Caco-2 (cell line): ENCODE data around the gene RASIP1. TPM values are rescaled to one million over a fixed set of nuclear protein-coding genes. Genes with fewer than 3 reads are reported as not detected.
"Not testable (repeated sequence)": the region's sequence is repeated elsewhere in the genome, so short reads cannot be mapped to it uniquely, and the experiment has no call there.

Source experiments
- BruUV-seq: library from RNA; stranded (reverse); fragments of 400-500 nt; replicated peaks from 2 replicates; lab custom pipeline; 2021; lab: Mats Ljungman, UMichigan
- CTCF ChIA-PET: fragments of 300-600 bp; sonication (Branson Sonifier 250); formaldehyde crosslinking; loops from one replicate; lab custom pipeline; 2022; ENCODE audit warnings: antibody characterized with exemption; lab: Charles Lee
- POLR2A ChIA-PET: fragments of 300-600 bp; sonication (Branson Sonifier 250); formaldehyde crosslinking; loops from one replicate; lab custom pipeline; 2022; ENCODE audit warnings: antibody characterized with exemption; lab: Charles Lee
- DNase-seq, 2 experiments: peaks; one replicate each; pipeline versions ENCODE4 v3.0.0 to v3.0.0-alpha.2; 2020 to 2022
- H3K27me3 ChIP-seq: replicated peaks from 2 replicates; pipeline ENCODE4 v1.6.0; 2011; ENCODE audit warnings: low read length; ENCODE audit not compliant: control insufficient read depth, insufficient read depth
- H3K36me3 ChIP-seq: 2 replicates; pipeline ENCODE4 v1.5.1; 2011; ENCODE audit warnings: low read length; ENCODE audit not compliant: control insufficient read depth, insufficient read depth
- H3K4me1 ChIP-seq: fragments of 250-450 bp; sonication (Bioruptor Pico); 2 replicates; pipeline ENCODE4 v1.5.1; 2020; ENCODE audit warnings: mild to moderate bottlenecking
- H3K4me3 ChIP-seq: 2 replicates; pipeline ENCODE4 v1.5.1; 2011; ENCODE audit warnings: low read depth, mild to moderate bottlenecking, control low read depth, low read length
- H3K9me3 ChIP-seq: fragments of 250-450 bp; sonication (Bioruptor Pico); 2 replicates; pipeline ENCODE4 v1.5.1; 2020; ENCODE audit warnings: mild to moderate bottlenecking, moderate library complexity
- H3K27ac Mint-ChIP-seq: one replicate; pipeline ENCODE4 v1.8.0; 2022; ENCODE audit warnings: mixed read lengths; ENCODE audit not compliant: unreplicated experiment
- H3K27me3 Mint-ChIP-seq: one replicate; pipeline ENCODE4 v1.8.0; 2022; ENCODE audit warnings: mixed read lengths; ENCODE audit not compliant: insufficient read depth, unreplicated experiment
- H3K36me3 Mint-ChIP-seq: one replicate; pipeline ENCODE4 v1.8.0; 2022; ENCODE audit warnings: mild to moderate bottlenecking, mixed read lengths; ENCODE audit not compliant: insufficient read depth, unreplicated experiment
- H3K4me1 Mint-ChIP-seq: one replicate; pipeline ENCODE4 v1.8.0; 2022; ENCODE audit warnings: low read depth, mixed read lengths; ENCODE audit not compliant: unreplicated experiment
- H3K4me3 Mint-ChIP-seq: one replicate; pipeline ENCODE4 v1.8.0; 2022; ENCODE audit warnings: mild to moderate bottlenecking, moderate library complexity, mixed read lengths; ENCODE audit not compliant: unreplicated experiment
- H3K9me3 Mint-ChIP-seq: one replicate; pipeline ENCODE4 v1.8.0; 2022; ENCODE audit warnings: mixed read lengths; ENCODE audit not compliant: unreplicated experiment
- intact Hi-C: fragments of 100-400 bp; cut with micrococcal nuclease; formaldehyde crosslinking; loops from one replicate; pipeline ENCODE4 v1.10.0; 2022; ENCODE audit not compliant: unreplicated experiment
- total RNA-seq: library from RNA; stranded (reverse); gene quantifications from 2 replicates; pipeline ENCODE4 v1.2.3, GENCODE V29; 2022
- TF ChIP-seq, protein P1 (sequence below), 2 experiments: fragments of 200-600 bp in 1 of 2; IDR thresholded peaks; 1 replicate in 1 of 2; 2 replicates in 1 of 2; pipeline versions ENCODE4 v1.5.1 to v1.8.0; 2011 to 2022; ENCODE audit warnings: antibody characterized with exemption in 1 of 2, control low read depth in 1 of 2, inconsistent platforms in 1 of 2, low read depth in 1 of 2, low read length in 1 of 2, mild to moderate bottlenecking in 1 of 2, moderate library complexity in 1 of 2; ENCODE audit not compliant: insufficient read depth in 1 of 2, severe bottlenecking in 1 of 2, unreplicated experiment in 1 of 2

Gene RASIP1
- total RNA-seq, 1 experiment from 2014 or later = 5.9 TPM

DNA sequence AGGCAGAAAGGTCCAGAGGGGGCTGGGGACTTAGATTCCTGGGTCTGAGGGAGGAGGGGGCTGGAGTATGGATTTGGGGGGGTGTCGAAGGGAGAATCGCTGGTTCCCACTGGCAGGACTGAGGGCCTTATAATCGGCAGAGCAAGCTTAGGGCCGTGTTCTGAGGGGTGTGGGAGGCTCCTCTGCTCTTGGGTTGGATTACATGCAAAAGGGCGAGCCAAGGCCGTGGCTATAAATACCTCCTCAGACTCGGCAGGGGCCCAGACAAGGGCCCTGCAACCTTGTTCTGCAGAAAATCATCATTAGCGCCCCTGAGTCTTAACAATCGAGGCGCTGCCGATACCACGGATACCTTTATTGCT lies 20.2 kb downstream of the RASIP1 start:
- Histone ChIP-seq H3K27me3 (no peaks in the 10 kb centered on the region), H3K36me3 (no peaks in the 10 kb centered on the region), H3K4me3 (peak overlapping the region; percentile 15; the same call in 1 of the 2 replicates), H3K9me3 (no peaks in the 10 kb centered on the region), H3K4me1 (peaks cover 10% of the 10 kb centered on the region)
- Mint-ChIP-seq H3K9me3 (no peaks in the 10 kb centered on the region), H3K27me3 (no peaks in the 10 kb centered on the region), H3K27ac (peak overlapping the region; percentile 97), H3K4me3 (peak overlapping the region; percentile 92), H3K4me1 (peaks cover 25% of the 10 kb centered on the region), H3K36me3 (peaks cover 26% of the 10 kb centered on the region)
- ChIA-PET CTCF (interaction anchor here (0.6 to 1.4 kb wide), 5 partner anchors 13 to 75 kb away, joined by 3 to 8 read pairs (median 5); partner anchors contain the start of gene CA11), POLR2A (interaction anchor here (0.5 to 1.0 kb wide), 6 partner anchors 12 to 485 kb away, joined by 3 to 8 read pairs (median 3); partner anchors contain the start of genes FUT2 and SPHK2)
- intact Hi-C loops = loop anchor here (1.0 kb wide), 1 partner anchor 18 kb away; no protein-coding TSS in a partner anchor
- no peak for DNase-seq
- TF ChIP-seq, protein P1, sequence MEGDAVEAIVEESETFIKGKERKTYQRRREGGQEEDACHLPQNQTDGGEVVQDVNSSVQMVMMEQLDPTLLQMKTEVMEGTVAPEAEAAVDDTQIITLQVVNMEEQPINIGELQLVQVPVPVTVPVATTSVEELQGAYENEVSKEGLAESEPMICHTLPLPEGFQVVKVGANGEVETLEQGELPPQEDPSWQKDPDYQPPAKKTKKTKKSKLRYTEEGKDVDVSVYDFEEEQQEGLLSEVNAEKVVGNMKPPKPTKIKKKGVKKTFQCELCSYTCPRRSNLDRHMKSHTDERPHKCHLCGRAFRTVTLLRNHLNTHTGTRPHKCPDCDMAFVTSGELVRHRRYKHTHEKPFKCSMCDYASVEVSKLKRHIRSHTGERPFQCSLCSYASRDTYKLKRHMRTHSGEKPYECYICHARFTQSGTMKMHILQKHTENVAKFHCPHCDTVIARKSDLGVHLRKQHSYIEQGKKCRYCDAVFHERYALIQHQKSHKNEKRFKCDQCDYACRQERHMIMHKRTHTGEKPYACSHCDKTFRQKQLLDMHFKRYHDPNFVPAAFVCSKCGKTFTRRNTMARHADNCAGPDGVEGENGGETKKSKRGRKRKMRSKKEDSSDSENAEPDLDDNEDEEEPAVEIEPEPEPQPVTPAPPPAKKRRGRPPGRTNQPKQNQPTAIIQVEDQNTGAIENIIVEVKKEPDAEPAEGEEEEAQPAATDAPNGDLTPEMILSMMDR (IDR thresholded peaks at IDR 0.05; ENCODE audit: insufficient read depth in 1 of 2, low read depth in 1 of 2, low read length in 1 of 2, severe bottlenecking in 1 of 2, unreplicated experiment in 1 of 2) = no peak
- no TSS peak for BruUV-seq

DNA sequence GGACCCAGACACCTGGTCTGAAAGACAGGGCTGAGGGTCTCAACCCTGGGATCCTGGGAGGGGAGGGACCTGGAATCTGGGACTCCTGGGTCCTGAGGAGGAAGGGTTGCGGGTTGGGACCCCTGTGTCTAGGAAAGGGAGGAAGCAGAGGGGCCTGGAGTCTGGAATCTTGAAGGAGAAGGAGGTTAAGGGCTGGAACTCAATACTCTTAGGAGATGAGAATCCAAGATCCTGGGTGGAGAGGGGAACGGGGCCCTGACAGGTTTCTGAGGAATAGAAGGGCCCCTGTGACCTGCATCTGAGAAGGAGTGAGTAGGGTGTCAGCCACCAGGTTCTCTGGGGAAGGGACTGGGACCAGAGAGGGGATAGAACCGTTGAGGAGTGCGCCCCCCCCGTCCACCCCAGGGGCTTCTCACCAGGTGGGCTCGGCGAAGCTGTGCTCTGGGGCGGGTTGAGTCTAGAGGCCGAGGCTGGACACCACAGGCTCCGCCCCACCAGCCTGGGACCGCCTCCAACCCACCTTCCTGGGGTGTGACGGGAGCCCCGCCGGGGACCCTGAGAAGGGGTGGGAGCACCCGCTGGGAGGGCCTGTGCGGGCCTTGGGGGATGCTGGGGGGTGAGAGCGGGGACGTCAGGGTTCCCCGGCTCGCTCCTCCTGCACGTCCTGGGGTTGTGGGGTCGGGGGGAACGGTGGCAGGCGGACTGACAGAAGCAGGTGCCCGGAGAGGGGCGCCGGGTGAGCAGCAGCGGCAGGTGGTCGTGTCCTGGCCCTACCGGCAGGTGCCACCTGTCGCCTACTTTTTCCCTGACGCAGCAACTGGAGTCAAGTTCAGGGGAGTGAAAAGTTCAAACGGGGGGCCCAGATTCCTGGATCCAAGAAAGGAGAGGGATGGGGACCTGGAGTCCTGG lies 20.9 kb downstream of the RASIP1 start, which contains the start of gene MAMSTR:
TSS of gene MAMSTR (minus strand) at position 463 of the 909 bp plus-strand sequence. CDS start 694 bp downstream, outside the sequence.
- H3K9me3 ChIP-seq = no peaks in the 10 kb centered on the region
- peaks cover 16% of the 10 kb centered on the region for H3K4me1 ChIP-seq
- peaks cover 27% of the 10 kb centered on the region for H3K36me3 Mint-ChIP-seq
- peak within 1 kb of the TSS; percentile 92 for H3K4me3 Mint-ChIP-seq
- no TSS peak for BruUV-seq
- TF ChIP-seq, protein P1 (IDR thresholded peaks at IDR 0.05; ENCODE audit: insufficient read depth in 1 of 2, low read depth in 1 of 2, low read length in 1 of 2, severe bottlenecking in 1 of 2, unreplicated experiment in 1 of 2) = no peak
- no peaks in the 10 kb centered on the region for H3K9me3 Mint-ChIP-seq
- intact Hi-C loops = loop anchor here (1.0 kb wide), 1 partner anchor 19 kb away; no protein-coding TSS in a partner anchor
- H3K27me3 Mint-ChIP-seq = no peaks in the 10 kb centered on the region
- DNase-seq = no peak
- peak within 1 kb of the TSS; percentile 79 for H3K4me3 ChIP-seq
- H3K27me3 ChIP-seq = no peaks in the 10 kb centered on the region
- H3K4me1 Mint-ChIP-seq = peaks cover 27% of the 10 kb centered on the region
- peak within 1 kb of the TSS; percentile 97 for H3K27ac Mint-ChIP-seq
- no peaks in the 10 kb centered on the region for H3K36me3 ChIP-seq
- CTCF ChIA-PET = interaction anchor here (1.3 kb wide), 1 partner anchor 20 kb away, joined by 8 read pairs; no protein-coding TSS in a partner anchor
- POLR2A ChIA-PET = no interaction called here

DNA sequence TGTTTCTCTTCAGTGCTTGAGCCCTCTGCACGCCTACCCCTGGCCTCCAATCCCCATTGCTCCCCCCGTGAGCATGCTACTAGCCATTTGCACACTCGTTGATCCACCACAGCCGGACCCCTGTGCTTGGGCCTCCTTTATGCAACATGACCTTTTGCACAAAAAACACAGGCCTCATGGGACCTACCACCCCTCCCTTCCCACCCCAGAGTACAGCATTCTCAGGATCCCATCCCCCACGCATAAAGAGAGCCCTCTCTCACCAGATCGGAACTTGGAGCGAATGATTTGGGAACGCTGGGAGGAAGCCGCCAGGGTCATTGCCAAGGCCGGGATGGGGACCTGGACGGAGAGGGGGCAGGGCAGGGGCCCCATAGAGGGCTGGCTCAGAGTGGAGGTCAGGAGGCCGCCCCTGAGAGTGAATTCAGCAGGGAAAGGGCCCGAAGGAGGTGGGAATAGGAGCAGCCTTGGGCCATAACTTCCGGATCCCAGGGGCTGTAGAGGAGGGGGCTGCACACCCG lies 21.6 kb downstream of the RASIP1 start:
- no peak overlapping the region for H3K27ac Mint-ChIP-seq
- TF ChIP-seq, protein P1 (IDR thresholded peaks at IDR 0.05; ENCODE audit: insufficient read depth in 1 of 2, low read depth in 1 of 2, low read length in 1 of 2, severe bottlenecking in 1 of 2, unreplicated experiment in 1 of 2) = no peak
- POLR2A ChIA-PET = no interaction called here
- H3K9me3 Mint-ChIP-seq = no peaks in the 10 kb centered on the region
- no peak for DNase-seq
- no peaks in the 10 kb centered on the region for H3K27me3 ChIP-seq
- intact Hi-C loops = no loop called here
- no peaks in the 10 kb centered on the region for H3K9me3 ChIP-seq
- H3K36me3 ChIP-seq = no peaks in the 10 kb centered on the region
- no TSS peak for BruUV-seq
- H3K36me3 Mint-ChIP-seq = peaks cover 33% of the 10 kb centered on the region
- CTCF ChIA-PET = no interaction called here
- peaks cover 16% of the 10 kb centered on the region for H3K4me1 ChIP-seq
- peaks cover 30% of the 10 kb centered on the region for H3K4me1 Mint-ChIP-seq
- no peak overlapping the region for H3K4me3 ChIP-seq
- H3K27me3 Mint-ChIP-seq = no peaks in the 10 kb centered on the region
- peak overlapping the region; percentile 36 for H3K4me3 Mint-ChIP-seq

DNA sequence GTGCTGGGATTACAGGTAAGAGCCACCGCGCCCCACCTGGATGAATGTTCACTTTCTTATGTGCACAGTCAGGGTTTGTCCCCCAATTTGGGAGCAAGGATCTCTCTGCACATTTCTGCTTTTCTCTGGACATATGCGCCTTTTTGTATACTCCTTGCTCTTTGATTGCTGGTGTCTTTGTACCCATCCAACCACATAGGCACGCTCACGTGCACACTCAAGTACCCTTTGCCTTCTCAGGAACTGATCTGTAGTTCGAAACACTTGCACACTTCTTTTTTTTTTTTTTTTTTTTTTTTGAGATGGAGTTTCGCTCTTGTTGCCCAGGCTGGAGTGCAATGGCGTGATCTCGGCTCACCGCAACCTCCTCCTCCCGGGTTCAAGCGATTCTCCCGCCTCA lies 22.3 kb downstream of the RASIP1 start:
- H3K9me3 Mint-ChIP-seq, POLR2A ChIA-PET, H3K9me3 ChIP-seq, DNase-seq, BruUV-seq, intact Hi-C loops, H3K4me3 ChIP-seq, H3K36me3 ChIP-seq, H3K27me3 Mint-ChIP-seq, H3K27ac Mint-ChIP-seq, CTCF ChIA-PET, H3K4me3 Mint-ChIP-seq, H3K27me3 ChIP-seq: not testable (repeated sequence)
- H3K4me1 ChIP-seq = peaks cover 17% of the 10 kb centered on the region
- Mint-ChIP-seq H3K4me1 (peaks cover 30% of the 10 kb centered on the region), H3K36me3 (peaks cover 36% of the 10 kb centered on the region)
